K562 (cell line): ENCODE data around the gene FNBP1. TPM values are rescaled to one million over a fixed set of nuclear protein-coding genes. Genes with fewer than 3 reads are reported as not detected.

Source experiments
- CBX1 ChIP-seq: sonication (generic); IDR thresholded peaks from 2 replicates; pipeline ENCODE4 v1.6.1; 2016; ENCODE audit warnings: antibody characterized with exemption, low read depth, mild to moderate bottlenecking
- CC2D1A ChIP-seq: fragments of 450-650 bp; IDR thresholded peaks from 2 replicates; pipeline ENCODE4 v1.6.1; 2017; ENCODE audit warnings: mild to moderate bottlenecking
- CSDE1 ChIP-seq, 2 experiments: fragments of 450-650 bp; IDR thresholded peaks; 2 replicates each; pipeline ENCODE4 v1.6.1; 2016; ENCODE audit warnings: mild to moderate bottlenecking in 1 of 2
- DPF2 ChIP-seq: fragments of 450-650 bp; IDR thresholded peaks from 2 replicates; pipeline ENCODE4 v1.6.1; 2016
- MTF1 ChIP-seq: fragments of 250-450 bp; sonication (Bioruptor Pico); IDR thresholded peaks from 2 replicates; pipeline ENCODE4 v1.9.0; 2021; ENCODE audit warnings: moderate library complexity, mild to moderate bottlenecking, inconsistent platforms, borderline replicate concordance
- SRF ChIP-seq, 2 experiments: fragments of 250-450, 450-650 bp in 1 of 2; sonication (Bioruptor Pico) in 1 of 2; sonication (generic) in 1 of 2; formaldehyde crosslinking; IDR thresholded peaks; 2 replicates each; pipeline versions ENCODE4 v1.5.0 to v1.5.1; 2020 to 2022; ENCODE audit warnings: mild to moderate bottlenecking in 1 of 2, missing genetic modification reagents in 1 of 2
- STAT5A ChIP-seq: IDR thresholded peaks from 2 replicates; pipeline ENCODE4 v1.6.1; 2012; ENCODE audit warnings: low read length, inconsistent platforms, borderline replicate concordance
- TEAD4 ChIP-seq, 2 experiments: sonication (generic) in 1 of 2; formaldehyde crosslinking in 1 of 2; IDR thresholded peaks; 2 replicates each; pipeline versions ENCODE4 v1.6.1 to v1.8.0; 2012 to 2022; ENCODE audit warnings: borderline replicate concordance in 1 of 2, inconsistent platforms in 1 of 2, low read length in 1 of 2, mild to moderate bottlenecking in 1 of 2, missing genetic modification reagents in 1 of 2
- polyA plus RNA-seq, 8 experiments: library from polyadenylated mRNA; depleted of rRNA in 4 of 8; stranded (reverse) in 5 of 8; unstranded in 3 of 8; fragments of >200 nt; fragmentation: Nextera tagmentation in 2 of 8; fragmentation: Illumina TruSeq in 1 of 8; extraction: Ambion mirVana in 2 of 8; extraction: Trizol in 1 of 8; gene quantifications; 2 replicates each; pipeline versions ENCODE4 v1.2.1 to v1.2.3, GENCODE V29; 2011 to 2014; ENCODE audit warnings: inconsistent platforms in 1 of 8, missing spikeins in 1 of 8
- total RNA-seq, 7 experiments: library from RNA; depleted of rRNA in 6 of 7; stranded (reverse); fragments of >200 nt in 6 of 7; fragmentation: Illumina TruSeq in 2 of 7; extraction: Trizol in 2 of 7; gene quantifications; 2 replicates each; pipeline versions ENCODE4 v1.2.1 to v1.2.3, GENCODE V29; 2011 to 2021; ENCODE audit warnings: low replicate concordance in 1 of 7
- TF ChIP-seq, protein P1 (sequence below), 2 experiments: IDR thresholded peaks in 1 of 2; conservative IDR thresholded peaks in 1 of 2; 2 replicates each; pipeline ENCODE4 v1.6.1; 2016; ENCODE audit warnings: low read depth in 2 of 2, mild to moderate bottlenecking in 1 of 2, missing compliant biosample characterization in 1 of 2, missing genetic modification characterization in 1 of 2, moderate library complexity in 1 of 2
- TF ChIP-seq, protein P2 (sequence below): sonication (generic); formaldehyde crosslinking; IDR thresholded peaks from 2 replicates; pipeline ENCODE4 v1.9.0; 2022; ENCODE audit warnings: mild to moderate bottlenecking, missing genetic modification reagents
- TF ChIP-seq, protein P3 (sequence below): fragments of 250-450 bp; sonication (Bioruptor Pico); IDR thresholded peaks from 2 replicates; pipeline ENCODE4 v1.4.0; 2020
- TF ChIP-seq, protein P4 (sequence below), 2 experiments: fragments of 450-650 bp; IDR thresholded peaks; 2 replicates each; pipeline ENCODE4 v1.6.1; 2016
- TF ChIP-seq, protein P5 (sequence below): fragments of 250-450 bp; sonication (Bioruptor Pico); IDR thresholded peaks from 2 replicates; pipeline ENCODE4 v1.5.0; 2021; ENCODE audit warnings: mild to moderate bottlenecking, moderate library complexity
- TF ChIP-seq, protein P6 (sequence below): fragments of 450-650 bp; IDR thresholded peaks from 2 replicates; pipeline ENCODE4 v1.6.1; 2018; ENCODE audit warnings: mild to moderate bottlenecking, low read depth; ENCODE audit not compliant: partially characterized antibody

FNBP1 gene
- total and polyA plus RNA-seq, 9 of the 15 experiments (the other 6 are each of a cell fraction or from before 2014, with no cell fraction given) = 1.8 to 14.9 (median 7.6) TPM

DNA sequence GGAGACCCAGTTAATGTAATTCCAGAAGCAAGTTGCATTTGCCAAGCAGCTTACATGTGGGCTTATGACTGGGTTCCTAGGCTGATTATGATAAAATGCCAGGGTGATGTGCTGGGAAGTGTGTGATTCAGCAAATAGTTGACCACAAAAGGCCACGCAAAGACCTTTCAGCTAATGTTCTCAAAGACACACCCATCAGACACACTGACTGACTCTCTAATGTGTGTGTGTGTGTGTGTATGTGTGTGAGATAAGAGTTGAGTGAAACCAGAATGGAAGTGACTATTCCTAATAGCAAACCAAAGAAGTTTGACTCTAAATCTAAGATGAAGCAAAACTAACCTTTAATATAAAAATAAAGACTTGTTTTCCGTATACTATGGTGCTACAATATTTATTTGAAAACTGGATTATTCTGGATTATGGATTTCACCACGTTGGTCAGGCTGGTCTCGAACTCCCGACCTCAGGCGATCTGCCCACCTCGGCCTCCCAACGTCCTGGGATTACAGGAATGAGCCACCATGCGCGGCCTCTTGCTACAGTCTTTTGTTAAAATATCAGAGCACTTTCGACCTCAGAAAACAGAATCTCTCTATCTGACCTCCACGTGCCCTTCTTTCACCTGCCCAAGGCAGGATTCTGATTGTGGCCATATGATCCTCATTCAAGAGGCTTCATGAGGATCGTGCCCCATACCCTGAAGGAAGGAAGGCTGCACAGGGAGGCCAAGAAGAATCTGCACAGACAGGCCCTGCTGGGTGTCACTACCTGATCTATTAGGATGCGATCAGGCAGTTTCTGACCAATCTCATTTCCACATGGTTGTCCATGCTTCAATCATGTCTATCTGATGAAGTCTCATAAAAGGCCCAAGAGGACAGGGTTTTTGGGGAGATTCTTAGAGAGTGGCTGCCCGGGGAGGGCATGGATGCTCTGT lies 132.1 kb downstream of the FNBP1 start (continued):
- TF ChIP-seq, protein P1, sequence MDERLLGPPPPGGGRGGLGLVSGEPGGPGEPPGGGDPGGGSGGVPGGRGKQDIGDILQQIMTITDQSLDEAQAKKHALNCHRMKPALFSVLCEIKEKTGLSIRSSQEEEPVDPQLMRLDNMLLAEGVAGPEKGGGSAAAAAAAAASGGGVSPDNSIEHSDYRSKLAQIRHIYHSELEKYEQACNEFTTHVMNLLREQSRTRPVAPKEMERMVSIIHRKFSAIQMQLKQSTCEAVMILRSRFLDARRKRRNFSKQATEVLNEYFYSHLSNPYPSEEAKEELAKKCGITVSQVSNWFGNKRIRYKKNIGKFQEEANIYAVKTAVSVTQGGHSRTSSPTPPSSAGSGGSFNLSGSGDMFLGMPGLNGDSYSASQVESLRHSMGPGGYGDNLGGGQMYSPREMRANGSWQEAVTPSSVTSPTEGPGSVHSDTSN (CRISPR knock-in tag; IDR thresholded peaks at IDR 0.05; ENCODE audit: low read depth) = no peak
- TF ChIP-seq, protein P1 (tag; conservative IDR thresholded peaks at IDR 0.05; ENCODE audit: low read depth) = peak; percentile 86
- TF ChIP-seq STAT5A (peak; percentile 89), TEAD4 (IDR thresholded peaks at IDR 0.05; ENCODE audit: low read length) (peak; percentile 97), TEAD4 (CRISPR knock-in tag; IDR thresholded peaks at IDR 0.05; ENCODE audit: borderline replicate concordance) (no peak), DPF2 (peak; percentile 99), SRF (CRISPR knock-in tag; IDR thresholded peaks at IDR 0.05) (peak in 1 of 2 experiments; percentile 43; a peak in 1 of 4 replicates), CC2D1A (peak; percentile 60; the same call in 1 of the 2 replicates), MTF1 (no peak), CBX1 (no peak), CSDE1 (IDR thresholded peaks at IDR 0.05) (no peak)
- TF ChIP-seq, protein P2, sequence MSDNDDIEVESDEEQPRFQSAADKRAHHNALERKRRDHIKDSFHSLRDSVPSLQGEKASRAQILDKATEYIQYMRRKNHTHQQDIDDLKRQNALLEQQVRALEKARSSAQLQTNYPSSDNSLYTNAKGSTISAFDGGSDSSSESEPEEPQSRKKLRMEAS (CRISPR knock-in tag) = peak; percentile 47; the same call in 1 of the 2 replicates
- TF ChIP-seq, protein P3, sequence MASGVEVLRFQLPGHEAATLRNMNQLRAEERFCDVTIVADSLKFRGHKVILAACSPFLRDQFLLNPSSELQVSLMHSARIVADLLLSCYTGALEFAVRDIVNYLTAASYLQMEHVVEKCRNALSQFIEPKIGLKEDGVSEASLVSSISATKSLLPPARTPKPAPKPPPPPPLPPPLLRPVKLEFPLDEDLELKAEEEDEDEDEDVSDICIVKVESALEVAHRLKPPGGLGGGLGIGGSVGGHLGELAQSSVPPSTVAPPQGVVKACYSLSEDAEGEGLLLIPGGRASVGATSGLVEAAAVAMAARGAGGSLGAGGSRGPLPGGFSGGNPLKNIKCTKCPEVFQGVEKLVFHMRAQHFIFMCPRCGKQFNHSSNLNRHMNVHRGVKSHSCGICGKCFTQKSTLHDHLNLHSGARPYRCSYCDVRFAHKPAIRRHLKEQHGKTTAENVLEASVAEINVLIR (CRISPR knock-in tag) = no peak
- TF ChIP-seq, protein P4, sequence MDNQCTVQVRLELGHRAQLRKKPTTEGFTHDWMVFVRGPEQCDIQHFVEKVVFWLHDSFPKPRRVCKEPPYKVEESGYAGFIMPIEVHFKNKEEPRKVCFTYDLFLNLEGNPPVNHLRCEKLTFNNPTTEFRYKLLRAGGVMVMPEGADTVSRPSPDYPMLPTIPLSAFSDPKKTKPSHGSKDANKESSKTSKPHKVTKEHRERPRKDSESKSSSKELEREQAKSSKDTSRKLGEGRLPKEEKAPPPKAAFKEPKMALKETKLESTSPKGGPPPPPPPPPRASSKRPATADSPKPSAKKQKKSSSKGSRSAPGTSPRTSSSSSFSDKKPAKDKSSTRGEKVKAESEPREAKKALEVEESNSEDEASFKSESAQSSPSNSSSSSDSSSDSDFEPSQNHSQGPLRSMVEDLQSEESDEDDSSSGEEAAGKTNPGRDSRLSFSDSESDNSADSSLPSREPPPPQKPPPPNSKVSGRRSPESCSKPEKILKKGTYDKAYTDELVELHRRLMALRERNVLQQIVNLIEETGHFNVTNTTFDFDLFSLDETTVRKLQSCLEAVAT (IDR thresholded peaks at IDR 0.05) = peak in 1 of 2 experiments; percentile 97; a peak in 2 of 4 replicates
- TF ChIP-seq, protein P5, sequence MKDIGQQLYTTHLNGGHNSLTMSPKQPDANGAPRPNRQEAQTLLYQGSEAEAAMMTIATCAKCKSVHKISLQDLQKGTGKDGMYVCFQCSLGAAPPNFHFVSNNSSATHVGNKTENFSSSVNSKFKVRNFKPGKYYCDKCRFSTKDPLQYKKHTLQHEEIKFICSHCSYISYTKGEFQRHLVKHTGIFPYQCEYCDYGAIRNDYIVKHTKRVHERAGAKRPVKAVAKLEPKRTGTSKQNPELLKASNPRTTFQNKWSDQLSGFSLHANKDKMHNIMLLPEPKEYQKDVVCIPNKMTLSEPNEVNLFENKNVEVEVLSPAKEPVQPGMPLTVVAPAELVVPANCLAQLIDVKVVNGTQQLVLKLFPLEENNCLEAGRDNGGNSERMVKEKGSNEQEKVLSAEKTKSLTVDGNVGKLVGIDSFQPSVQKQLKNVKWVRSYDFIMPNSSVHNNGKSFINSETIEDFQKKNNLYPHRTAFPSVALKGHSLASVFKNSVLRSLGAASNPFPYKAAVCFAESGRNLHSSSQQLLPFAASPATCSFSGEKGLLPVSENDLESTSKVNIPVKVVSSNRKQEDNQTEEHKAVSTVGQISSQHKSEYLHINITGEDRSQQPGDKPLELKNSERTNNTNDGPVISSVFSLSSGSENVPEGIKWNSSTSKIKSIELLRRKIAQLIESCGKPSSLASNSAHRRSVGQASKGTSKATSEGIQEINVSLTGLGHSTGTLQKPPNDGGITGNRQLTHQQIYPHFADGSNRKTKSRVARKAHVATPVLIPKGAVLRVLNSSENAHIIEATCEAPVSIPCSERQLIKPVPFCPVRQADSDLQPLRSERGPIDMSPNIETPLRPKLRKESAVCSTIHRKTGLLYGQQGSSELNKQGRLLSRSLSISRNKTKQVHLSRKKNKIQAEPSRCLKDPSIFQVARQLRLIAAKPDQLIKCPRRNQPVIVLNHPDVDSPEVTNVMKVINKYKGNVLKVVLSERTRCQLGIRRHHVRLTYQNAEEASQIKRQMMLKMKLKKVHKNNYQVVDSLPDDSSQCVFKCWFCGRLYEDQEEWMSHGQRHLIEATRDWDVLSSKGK (CRISPR knock-in tag) = no peak
- TF ChIP-seq, protein P6, sequence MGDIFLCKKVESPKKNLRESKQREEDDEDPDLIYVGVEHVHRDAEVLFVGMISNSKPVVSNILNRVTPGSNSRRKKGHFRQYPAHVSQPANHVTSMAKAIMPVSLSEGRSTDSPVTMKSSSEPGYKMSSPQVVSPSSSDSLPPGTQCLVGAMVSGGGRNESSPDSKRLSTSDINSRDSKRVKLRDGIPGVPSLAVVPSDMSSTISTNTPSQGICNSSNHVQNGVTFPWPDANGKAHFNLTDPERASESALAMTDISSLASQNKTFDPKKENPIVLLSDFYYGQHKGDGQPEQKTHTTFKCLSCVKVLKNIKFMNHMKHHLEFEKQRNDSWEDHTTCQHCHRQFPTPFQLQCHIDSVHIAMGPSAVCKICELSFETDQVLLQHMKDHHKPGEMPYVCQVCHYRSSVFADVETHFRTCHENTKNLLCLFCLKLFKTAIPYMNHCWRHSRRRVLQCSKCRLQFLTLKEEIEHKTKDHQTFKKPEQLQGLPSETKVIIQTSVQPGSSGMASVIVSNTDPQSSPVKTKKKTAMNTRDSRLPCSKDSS = no peak
